HUDEP-2 (cell line): Measurements from ENCODE around the gene ANKH.
"Not testable (repeated sequence)": the region's sequence is repeated elsewhere in the genome, so short reads cannot be mapped to it uniquely, and the experiment has no call there.

ENCODE experiments used
- DNase-seq, 76 experiments: peaks; one replicate each; lab custom pipeline; 2025; ENCODE audit not compliant: unreplicated experiment in 76 of 76; lab: John Stamatoyannopoulos, UW

ANKH gene

DNA sequence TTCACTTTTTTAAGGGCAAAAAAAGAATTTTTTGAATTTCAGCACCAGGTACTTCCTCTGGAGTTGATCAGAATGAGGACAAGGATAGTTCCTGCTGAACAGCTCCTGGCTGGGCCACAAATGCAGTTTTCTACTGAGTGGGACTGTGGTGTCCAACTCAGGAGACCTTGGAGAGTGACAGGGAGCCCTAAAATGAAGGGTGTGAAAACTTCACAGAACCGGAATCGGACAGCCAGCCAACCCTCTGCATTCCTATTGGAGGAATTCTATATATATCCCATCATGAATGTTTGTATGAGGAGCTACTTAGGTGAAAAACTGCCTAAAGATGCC, 40.6 kb downstream of the ANKH start:
- no peak for DNase-seq

DNA sequence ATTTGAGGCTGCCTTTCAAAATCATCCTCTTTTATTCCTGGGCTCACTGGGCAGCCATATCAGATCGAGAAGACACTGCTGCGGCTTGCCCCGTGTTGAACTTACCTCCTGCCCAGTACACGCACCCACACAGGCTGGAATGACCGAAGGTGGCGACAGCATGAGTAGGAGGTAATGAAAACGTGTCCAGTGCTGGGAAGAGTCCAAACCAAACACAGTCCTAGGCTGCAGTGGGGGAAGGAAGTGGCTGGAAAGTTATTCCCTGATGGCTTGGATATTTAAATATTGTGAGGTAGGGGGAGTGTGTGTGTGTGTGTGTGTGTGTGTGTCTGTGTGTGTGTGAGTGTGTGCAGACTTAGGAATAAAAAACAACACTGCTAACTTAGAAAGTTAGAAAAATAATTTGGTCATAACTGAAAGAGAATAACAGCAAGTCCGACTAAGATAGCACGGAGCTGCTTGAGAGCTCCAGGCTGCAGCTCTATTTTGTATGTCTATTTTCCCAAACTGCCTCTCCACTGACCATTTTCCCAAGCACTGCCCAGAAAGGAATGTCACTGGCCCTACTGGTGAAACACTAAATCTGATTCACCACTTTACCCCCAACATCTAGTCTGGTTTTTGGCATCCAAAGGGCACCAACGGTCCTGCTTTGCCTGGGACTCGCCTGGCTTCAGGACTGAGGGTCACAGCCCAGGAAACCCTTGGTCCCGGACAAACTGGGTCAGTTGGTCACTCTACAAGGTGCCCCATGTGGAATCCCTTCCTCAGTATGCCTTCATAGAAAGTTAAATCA, 41.2 kb downstream of the ANKH start:
- no peak for DNase-seq

GRCh38 chr5:14829396-14829795, 42.2 kb downstream of the ANKH start:
- DNase-seq, result no peak

- no peak for DNase-seq
Measured at GRCh38 chr5:14826714-14827113, 44.9 kb downstream of the ANKH start.

GRCh38 chr5:14825977-14826376, 45.6 kb downstream of the ANKH start:
- no peak for DNase-seq

GRCh38 chr5:14824499-14824898, 47.1 kb downstream of the ANKH start:
- no peak for DNase-seq

- no peak for DNase-seq
Measured at GRCh38 chr5:14821100-14821845, 50.3 kb downstream of the ANKH start.

- no peak for DNase-seq
Measured at GRCh38 chr5:14818931-14819790, 52.4 kb downstream of the ANKH start.

GRCh38 chr5:14817762-14818136, 53.8 kb downstream of the ANKH start:
- not testable (repeated sequence) for DNase-seq

GRCh38 chr5:14816999-14817761, 54.4 kb downstream of the ANKH start:
- DNase-seq, result no peak

DNA sequence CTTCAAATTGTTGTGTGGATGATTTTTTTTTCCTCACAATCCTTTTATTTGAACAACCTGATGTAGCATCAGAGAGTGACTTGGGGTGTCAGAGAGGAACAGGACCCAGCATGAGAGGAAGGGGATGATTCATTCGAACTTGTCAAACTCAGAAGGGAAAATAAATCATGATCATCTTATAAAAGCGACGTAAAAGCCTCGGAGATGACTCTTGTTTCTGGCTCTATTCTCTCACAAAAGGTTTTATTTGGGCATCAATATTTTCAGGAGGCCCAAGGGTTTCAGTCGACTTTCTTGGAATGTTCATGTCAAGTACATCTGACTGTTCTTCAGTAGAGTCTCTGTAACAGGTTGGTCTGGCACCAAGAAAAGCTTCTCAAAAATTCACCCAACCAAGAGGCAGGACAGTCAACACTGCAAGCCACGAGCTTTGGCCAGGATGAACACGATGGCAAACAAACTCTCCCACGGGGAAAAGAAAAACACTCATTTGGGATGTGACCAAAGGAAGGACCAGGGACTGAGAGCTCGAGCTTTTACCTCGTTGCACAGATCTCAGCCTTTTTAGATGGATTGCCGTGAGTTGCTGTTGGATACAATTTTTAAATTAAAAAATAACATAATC, 55.1 kb downstream of the ANKH start:
- DNase-seq, result no peak

DNA sequence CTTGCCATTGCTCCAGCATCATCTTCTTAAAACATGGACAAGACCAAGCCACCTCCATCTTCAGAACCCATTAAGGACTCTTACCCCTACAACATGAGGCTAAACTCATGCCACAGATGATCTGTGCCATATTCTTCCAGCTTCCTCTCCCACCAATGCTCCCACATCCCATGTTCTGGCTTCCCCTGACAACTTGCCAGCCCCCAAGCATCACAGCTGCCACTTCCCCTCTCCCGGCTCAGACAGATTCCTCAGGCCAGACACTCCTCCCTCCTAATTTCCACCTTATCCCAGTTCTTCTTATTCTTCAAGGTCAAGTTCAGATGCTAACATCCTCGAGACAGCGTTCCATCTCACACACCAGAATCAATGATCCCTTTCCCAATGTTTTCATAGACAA, 57.8 kb downstream of the ANKH start:
- DNase-seq, result no peak

DNA sequence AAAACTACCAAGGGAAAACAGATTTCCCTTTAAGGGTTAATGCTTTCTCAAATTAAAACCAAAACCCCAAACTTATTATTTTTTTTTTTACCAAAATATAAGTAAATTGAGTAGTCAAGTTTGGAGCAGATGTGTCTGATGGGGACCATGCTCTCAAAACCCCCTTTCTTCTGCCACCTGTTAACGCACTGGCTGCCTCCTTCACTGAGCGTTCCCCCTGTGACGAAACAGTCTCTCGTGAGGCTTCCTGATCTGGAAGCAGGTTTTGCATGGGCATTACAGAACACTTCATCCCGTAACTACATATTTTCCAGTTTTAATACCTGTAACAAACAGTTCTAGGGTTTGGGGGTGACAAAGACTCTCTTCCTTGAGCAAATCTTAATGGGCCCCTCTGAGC, 59.4 kb downstream of the ANKH start:
- DNase-seq, result no peak

DNA sequence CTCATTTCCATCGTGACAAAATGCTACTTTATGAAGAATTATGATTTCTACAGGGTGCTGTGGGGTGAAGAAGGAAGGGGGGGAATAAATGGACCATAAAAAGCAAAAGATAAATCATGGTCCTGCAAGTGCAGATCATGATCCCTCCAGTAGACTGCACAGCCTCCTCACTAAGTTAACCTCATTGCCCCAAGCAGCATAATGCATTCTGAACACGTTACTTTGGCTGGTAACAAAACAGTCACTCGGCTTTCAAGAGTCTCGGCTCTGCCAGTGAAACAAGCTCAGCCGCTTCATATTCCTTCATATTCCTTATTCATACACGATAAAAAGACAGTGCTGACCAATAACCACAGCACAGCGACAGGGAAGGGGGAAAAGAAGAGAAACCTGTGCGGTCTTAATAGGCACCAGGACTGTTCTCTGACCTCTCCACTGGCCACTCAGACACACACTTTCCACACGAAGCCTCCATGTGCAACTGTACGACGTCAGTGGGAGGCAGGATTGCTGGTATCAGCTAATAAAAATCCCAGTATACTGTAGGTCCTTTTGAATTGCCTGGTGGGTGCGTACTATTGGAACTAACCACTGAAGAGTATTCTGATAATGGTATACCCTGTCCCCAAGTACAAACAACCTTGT, 60.5 kb downstream of the ANKH start:
- DNase-seq, result no peak

GRCh38 chr5:14810282-14810681, 61.3 kb downstream of the ANKH start:
- DNase-seq, result no peak

- DNase-seq, result peak in 4 of 76 experiments; percentile 0 to 12 (median 1)
Measured at GRCh38 chr5:14809369-14810155, 62.0 kb downstream of the ANKH start.

DNA sequence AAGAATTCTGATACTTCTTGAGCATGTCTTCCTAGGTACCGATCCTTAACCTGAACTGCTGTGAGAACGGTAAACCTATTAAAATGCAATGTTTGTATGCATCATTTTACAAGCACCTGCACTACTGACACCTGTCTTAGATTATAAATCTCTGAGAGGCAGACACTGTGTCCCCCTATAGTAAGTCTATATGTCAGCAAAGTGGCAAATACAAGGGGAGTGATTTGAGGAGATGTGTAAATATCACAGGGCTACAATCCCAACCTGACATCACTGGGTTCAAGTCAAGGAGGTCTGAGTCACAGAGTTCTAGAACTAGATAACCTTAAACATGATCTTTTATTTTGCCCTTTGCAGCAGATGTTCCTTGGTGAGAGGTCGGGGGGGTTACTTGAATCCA, 64.1 kb downstream of the ANKH start:
- DNase-seq, result no peak

DNA sequence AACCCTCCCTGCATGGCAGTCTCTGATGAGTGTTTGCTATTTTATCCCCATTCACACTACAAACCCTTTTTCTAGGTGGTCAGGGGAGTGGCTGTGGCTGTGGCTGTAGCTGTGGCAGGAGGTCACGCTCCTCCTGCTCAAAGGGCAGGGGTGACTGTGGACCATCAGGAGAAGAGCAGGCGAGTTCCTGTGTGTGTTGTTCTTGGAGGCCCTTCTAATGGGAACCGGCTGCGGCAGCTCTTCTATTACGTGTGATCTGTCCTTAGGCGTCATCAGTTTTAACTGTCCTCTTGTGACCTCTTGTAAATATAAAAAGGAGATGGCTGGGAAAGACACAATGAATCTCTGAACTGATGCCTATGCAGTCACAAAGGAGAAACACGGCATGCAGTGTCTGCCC, 65.1 kb downstream of the ANKH start:
- no peak for DNase-seq

GRCh38 chr5:14802541-14802940, 69.0 kb downstream of the ANKH start:
- no peak for DNase-seq
